DND-41 (cell line): Measurements from ENCODE around the gene RACGAP1.

Experiments
- CTCF ChIP-seq: IDR thresholded peaks from 2 replicates; pipeline ENCODE4 v1.5.1; 2012; ENCODE audit warnings: borderline replicate concordance, low read length, moderate library complexity, mild to moderate bottlenecking; ENCODE audit not compliant: poor library complexity, severe bottlenecking; ENCODE audit errors: extremely low read depth
- EZH2 ChIP-seq: IDR thresholded peaks from 3 replicates; pipeline ENCODE4 v1.6.1; 2012; ENCODE audit warnings: borderline replicate concordance, low read depth, mild to moderate bottlenecking, moderate library complexity, low read length, inconsistent platforms; ENCODE audit not compliant: severe bottlenecking

- TF ChIP-seq EZH2 = no peak
- TF ChIP-seq CTCF = no peak
Observed at GRCh38 chr12:49964849-49965624, 60.3 kb downstream of the RACGAP1 start.
